Stomach (tissue), 4 donors: Measurements from ENCODE around the gene ZMYM1.

Source experiments
- CTCF ChIP-seq, 7 experiments: fragments of 450-650 bp in 4 of 7; fragments of 200-600 bp in 3 of 7; sonication (generic) in 3 of 7; IDR thresholded peaks; one replicate each; pipeline ENCODE4 v1.5.1; 2016 to 2019; ENCODE audit warnings: antibody characterized with exemption in 7 of 7, control low read depth in 2 of 7, mild to moderate bottlenecking in 1 of 7
- EP300 ChIP-seq: sonication (generic); formaldehyde crosslinking; IDR thresholded peaks from one replicate; pipeline ENCODE4 v1.6.1; 2017; ENCODE audit warnings: antibody characterized with exemption
- POLR2A ChIP-seq, 4 donors: fragments of 450-650 bp; IDR thresholded peaks; one replicate each; pipeline ENCODE4 v1.6.1; 2016; ENCODE audit warnings: antibody characterized with exemption in 4 of 4, control low read depth in 2 of 4, mild to moderate bottlenecking in 1 of 4, moderate library complexity in 1 of 4
- POLR2AphosphoS5 ChIP-seq, 3 donors: sonication (generic); formaldehyde crosslinking; IDR thresholded peaks; one replicate each; pipeline ENCODE4 v1.6.1; 2016; ENCODE audit warnings: antibody characterized with exemption in 3 of 3

DNA sequence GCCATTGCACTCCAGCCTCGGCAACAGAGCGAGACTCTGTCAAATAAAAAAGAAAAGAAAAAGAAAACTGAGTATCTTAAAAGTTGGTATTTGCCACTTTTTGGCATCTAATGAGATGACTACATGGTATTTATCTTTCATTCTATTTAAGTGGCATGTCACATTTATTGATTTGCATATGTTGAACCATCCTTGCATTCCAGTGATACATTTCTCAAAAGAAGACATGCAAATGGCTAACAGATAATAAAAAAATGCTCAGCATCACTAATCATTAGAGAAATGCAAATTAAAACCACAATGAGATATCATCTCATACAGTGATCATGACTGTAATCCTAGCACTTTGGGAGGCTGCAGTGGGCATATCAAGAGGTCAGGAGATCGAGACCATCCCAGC is 85.7 kb downstream of the ZMYM1 start:
- no peak for TF ChIP-seq POLR2A (IDR thresholded peaks at IDR 0.05)
- TF ChIP-seq POLR2AphosphoS5 (IDR thresholded peaks at IDR 0.05) = no peak
- no peak for TF ChIP-seq CTCF (IDR thresholded peaks at IDR 0.05)
- TF ChIP-seq EP300 = no peak
